ENCODE data around the gene VDR. TPM values are rescaled to one million over a fixed set of nuclear protein-coding genes. Genes with fewer than 3 reads are reported as not detected.

VDR gene
- total RNA-seq, 2 experiments from 2014 or later = 108 to 124 TPM

- ATAC-seq = no peak
- ChIA-PET POLR2A (interaction anchor here (0.5 to 5.3 kb wide), 5 partner anchors 10 to 87 kb away, joined by 3 to 69 read pairs (median 4); no protein-coding TSS in a partner anchor), CTCF (interaction anchor here (0.5 to 2.2 kb wide), 13 partner anchors 10 to 295 kb away, joined by 3 to 24 read pairs (median 3); no protein-coding TSS in a partner anchor)
- Mint-ChIP-seq H3K27ac (peak overlapping the region; percentile 90), H3K27me3 (no peaks in the 10 kb centered on the region), H3K4me3 (no peak overlapping the region), H3K9me3 (ENCODE audit: low read depth) (no peaks in the 10 kb centered on the region), H3K4me1 (peaks cover 73% of the 10 kb centered on the region), H3K36me3 (ENCODE audit: low read depth) (peaks cover 78% of the 10 kb centered on the region)
- no peak for DNase-seq
- intact Hi-C loops (cut with DNase I, micrococcal nuclease) = loop anchor here in 1 of 2 experiments (5.0 kb wide), 1 partner anchor 79 kb away; no protein-coding TSS in a partner anchor
Observed at GRCh38 chr12:47868552-47869031, 36.2 kb downstream of the VDR start.

- H3K27me3 Mint-ChIP-seq = no peaks in the 10 kb centered on the region
- peaks cover 78% of the 10 kb centered on the region for H3K36me3 Mint-ChIP-seq (ENCODE audit: low read depth)
- peak overlapping the region; percentile 90 for H3K27ac Mint-ChIP-seq
- intact Hi-C loops (cut with DNase I, micrococcal nuclease) = loop anchor here in 1 of 2 experiments (5.0 kb wide), 1 partner anchor 79 kb away; no protein-coding TSS in a partner anchor
- H3K9me3 Mint-ChIP-seq (ENCODE audit: low read depth) = no peaks in the 10 kb centered on the region
- peak overlapping the region; percentile 3 for H3K4me3 Mint-ChIP-seq
- ATAC-seq (peak; percentile 5), DNase-seq (no peak)
- POLR2A ChIA-PET = interaction anchor here (1.1 to 5.3 kb wide), 2 partner anchors 17 to 36 kb away, joined by 6 to 69 read pairs; no protein-coding TSS in a partner anchor
- CTCF ChIA-PET = interaction anchor here (0.6 to 2.2 kb wide), 15 partner anchors 11 to 295 kb away, joined by 3 to 24 read pairs (median 3); partner anchors contain the start of gene VDR
- peaks cover 72% of the 10 kb centered on the region for H3K4me1 Mint-ChIP-seq
Observed at GRCh38 chr12:47868041-47868440, 36.8 kb downstream of the VDR start.

GRCh38 chr12:47867495-47867941 lies 37.3 kb downstream of the VDR start:
- ChIA-PET POLR2A (interaction anchor here (1.1 to 5.3 kb wide), 2 partner anchors 17 to 36 kb away, joined by 6 to 69 read pairs; no protein-coding TSS in a partner anchor), CTCF (interaction anchor here (0.6 to 2.2 kb wide), 13 partner anchors 11 to 296 kb away, joined by 3 to 24 read pairs (median 4); partner anchors contain the start of gene VDR)
- no peaks in the 10 kb centered on the region for H3K9me3 Mint-ChIP-seq (ENCODE audit: low read depth)
- intact Hi-C loops (cut with DNase I, micrococcal nuclease) = loop anchor here (1.0 to 5.0 kb wide), 2 partner anchors 18 to 80 kb away; no protein-coding TSS in a partner anchor
- H3K36me3 Mint-ChIP-seq (ENCODE audit: low read depth) = peaks cover 78% of the 10 kb centered on the region
- peak overlapping the region; percentile 3 for H3K4me3 Mint-ChIP-seq
- H3K4me1 Mint-ChIP-seq = peaks cover 72% of the 10 kb centered on the region
- DNase-seq (peak; percentile 78), ATAC-seq (peak; percentile 89)
- no peaks in the 10 kb centered on the region for H3K27me3 Mint-ChIP-seq
- H3K27ac Mint-ChIP-seq = peak overlapping the region; percentile 90

GRCh38 chr12:47864646-47865235 lies 40.1 kb downstream of the VDR start:
- ATAC-seq (no peak), DNase-seq (no peak)
- H3K9me3 Mint-ChIP-seq (ENCODE audit: low read depth) = no peaks in the 10 kb centered on the region
- CTCF ChIA-PET = no interaction called here
- H3K27ac Mint-ChIP-seq = peak overlapping the region; percentile 27
- no peaks in the 10 kb centered on the region for H3K27me3 Mint-ChIP-seq
- peaks cover 78% of the 10 kb centered on the region for H3K36me3 Mint-ChIP-seq (ENCODE audit: low read depth)
- intact Hi-C loops (cut with DNase I, micrococcal nuclease) = loop anchor here (5.0 kb wide), 3 partner anchors 38 to 98 kb away; partner anchors contain the start of genes TMEM106C (in 1 of the 2) and VDR (in 1 of the 2)
- POLR2A ChIA-PET = interaction anchor here (0.6 to 5.5 kb wide), 3 partner anchors 19 to 99 kb away, joined by 3 to 43 read pairs (median 3); partner anchors contain the start of gene TMEM106C
- no peak overlapping the region for H3K4me3 Mint-ChIP-seq
- H3K4me1 Mint-ChIP-seq = peaks cover 70% of the 10 kb centered on the region

GRCh38 chr12:47863985-47864384 lies 40.8 kb downstream of the VDR start:
- ChIA-PET POLR2A (interaction anchor here (5.5 kb wide), 1 partner anchor 20 kb away, joined by 43 read pairs; no protein-coding TSS in a partner anchor), CTCF (no interaction called here)
- Mint-ChIP-seq H3K36me3 (ENCODE audit: low read depth) (peaks cover 81% of the 10 kb centered on the region), H3K27me3 (no peaks in the 10 kb centered on the region), H3K9me3 (ENCODE audit: low read depth) (no peaks in the 10 kb centered on the region), H3K4me3 (no peak overlapping the region), H3K27ac (peak overlapping the region; percentile 27), H3K4me1 (peaks cover 73% of the 10 kb centered on the region)
- no peak for DNase-seq
- no peak for ATAC-seq
- intact Hi-C loops (cut with DNase I, micrococcal nuclease) = loop anchor here (5.0 kb wide), 3 partner anchors 38 to 98 kb away; partner anchors contain the start of genes TMEM106C (in 1 of the 2) and VDR (in 1 of the 2)

- intact Hi-C loops (cut with DNase I, micrococcal nuclease) = loop anchor here (5.0 kb wide), 3 partner anchors 39 to 99 kb away; partner anchors contain the start of genes TMEM106C (in 1 of the 2) and VDR (in 1 of the 2)
- no peak for DNase-seq
- Mint-ChIP-seq H3K27ac (peak overlapping the region; percentile 31), H3K9me3 (ENCODE audit: low read depth) (no peaks in the 10 kb centered on the region), H3K27me3 (no peaks in the 10 kb centered on the region), H3K4me3 (no peak overlapping the region), H3K4me1 (peaks cover 73% of the 10 kb centered on the region), H3K36me3 (ENCODE audit: low read depth) (peaks cover 81% of the 10 kb centered on the region)
- CTCF ChIA-PET = interaction anchor here (0.6 to 1.5 kb wide), 4 partner anchors 17 to 42 kb away, joined by 3 to 5 read pairs (median 3); partner anchors contain the start of gene VDR
- POLR2A ChIA-PET = interaction anchor here (0.6 to 5.5 kb wide), 4 partner anchors 21 to 54 kb away, joined by 4 to 43 read pairs (median 6); partner anchors contain the start of gene VDR
- ATAC-seq = no peak
Observed at GRCh38 chr12:47863467-47863866, 41.3 kb downstream of the VDR start.

- ATAC-seq (no peak), DNase-seq (no peak)
- Mint-ChIP-seq H3K4me3 (no peak overlapping the region), H3K9me3 (ENCODE audit: low read depth) (no peaks in the 10 kb centered on the region), H3K27me3 (no peaks in the 10 kb centered on the region), H3K36me3 (ENCODE audit: low read depth) (peaks cover 85% of the 10 kb centered on the region), H3K4me1 (peaks cover 67% of the 10 kb centered on the region), H3K27ac (peak overlapping the region; percentile 31)
- intact Hi-C loops (cut with DNase I, micrococcal nuclease) = loop anchor here (5.0 kb wide), 3 partner anchors 39 to 99 kb away; partner anchors contain the start of genes TMEM106C (in 1 of the 2) and VDR (in 1 of the 2)
- ChIA-PET POLR2A (interaction anchor here (0.6 to 5.5 kb wide), 5 partner anchors 21 to 313 kb away, joined by 3 to 43 read pairs (median 5); partner anchors contain the start of gene VDR), CTCF (interaction anchor here (0.8 to 1.6 kb wide), 5 partner anchors 18 to 157 kb away, joined by 3 to 5 read pairs (median 3); partner anchors contain the start of genes RPAP3 and VDR)
Observed at GRCh38 chr12:47862881-47863280, 41.9 kb downstream of the VDR start.

- ATAC-seq = no peak
- Mint-ChIP-seq H3K9me3 (ENCODE audit: low read depth) (no peaks in the 10 kb centered on the region), H3K27ac (peak overlapping the region; percentile 96), H3K4me3 (no peak overlapping the region), H3K4me1 (peaks cover 61% of the 10 kb centered on the region), H3K27me3 (no peaks in the 10 kb centered on the region), H3K36me3 (ENCODE audit: low read depth) (peaks cover 85% of the 10 kb centered on the region)
- no peak for DNase-seq
- CTCF ChIA-PET = interaction anchor here (0.6 to 1.8 kb wide), 9 partner anchors 19 to 1029 kb away, joined by 3 to 6 read pairs (median 3); partner anchors contain the start of genes RPAP3, TMEM106C and VDR
- POLR2A ChIA-PET = interaction anchor here (0.6 to 5.5 kb wide), 4 partner anchors 22 to 314 kb away, joined by 3 to 43 read pairs (median 7); partner anchors contain the start of gene VDR
- intact Hi-C loops (cut with DNase I, micrococcal nuclease) = loop anchor here (5.0 kb wide), 3 partner anchors 40 to 100 kb away; partner anchors contain the start of genes TMEM106C (in 1 of the 2) and VDR (in 1 of the 2)
Observed at GRCh38 chr12:47862167-47862750, 42.5 kb downstream of the VDR start.

- intact Hi-C loops (cut with DNase I, micrococcal nuclease) = loop anchor here (1.0 to 5.0 kb wide), 8 partner anchors 24 to 155 kb away; partner anchors contain the start of genes TMEM106C (in 2 of the 2), VDR (in 2 of the 2) and RPAP3 (in 1 of the 2)
- H3K36me3 Mint-ChIP-seq (ENCODE audit: low read depth) = peaks cover 86% of the 10 kb centered on the region
- ChIA-PET POLR2A (interaction anchor here (0.8 to 5.5 kb wide), 6 partner anchors 9 to 652 kb away, joined by 3 to 43 read pairs (median 6); partner anchors contain the start of gene VDR), CTCF (interaction anchor here (0.7 to 2.3 kb wide), 15 partner anchors 9 to 119 kb away, joined by 3 to 10 read pairs (median 4); partner anchors contain the start of genes TMEM106C and VDR)
- peak overlapping the region; percentile 49 for H3K4me3 Mint-ChIP-seq
- H3K4me1 Mint-ChIP-seq = peaks cover 53% of the 10 kb centered on the region
- no peaks in the 10 kb centered on the region for H3K9me3 Mint-ChIP-seq (ENCODE audit: low read depth)
- no peak for DNase-seq
- H3K27ac Mint-ChIP-seq = peak overlapping the region; percentile 96
- peak; percentile 5 for ATAC-seq
- no peaks in the 10 kb centered on the region for H3K27me3 Mint-ChIP-seq
Observed at GRCh38 chr12:47860873-47861272, 43.9 kb downstream of the VDR start.

GRCh38 chr12:47860279-47860841 lies 44.4 kb downstream of the VDR start:
- Mint-ChIP-seq H3K4me3 (peak overlapping the region; percentile 49), H3K9me3 (ENCODE audit: low read depth) (no peaks in the 10 kb centered on the region), H3K27ac (peak overlapping the region; percentile 96), H3K27me3 (no peaks in the 10 kb centered on the region), H3K36me3 (ENCODE audit: low read depth) (peaks cover 88% of the 10 kb centered on the region), H3K4me1 (peaks cover 53% of the 10 kb centered on the region)
- ChIA-PET POLR2A (interaction anchor here (0.8 to 5.5 kb wide), 6 partner anchors 9 to 652 kb away, joined by 3 to 43 read pairs (median 6); partner anchors contain the start of gene VDR), CTCF (interaction anchor here (0.6 to 2.3 kb wide), 14 partner anchors 10 to 408 kb away, joined by 3 to 10 read pairs (median 4); partner anchors contain the start of gene VDR)
- peak; percentile 93 for ATAC-seq
- peak; percentile 74 for DNase-seq
- intact Hi-C loops (cut with DNase I, micrococcal nuclease) = loop anchor here (1.0 to 5.0 kb wide), 8 partner anchors 25 to 154 kb away; partner anchors contain the start of genes TMEM106C (in 2 of the 2), VDR (in 2 of the 2) and RPAP3 (in 1 of the 2)
